Breast epithelium (tissue), 4 donors: Measurements from ENCODE around the gene LRP6. TPM values are rescaled to one million over a fixed set of nuclear protein-coding genes. Genes with fewer than 3 reads are reported as not detected.

Experiments used
- DNase-seq, 2 donors: peaks; one replicate each; pipeline ENCODE4 v3.0.0-alpha.2; 2019; ENCODE audit warnings: low spot score in 2 of 2
- H3K27ac ChIP-seq, 2 donors: fragments of 200-600 bp; sonication (generic) in 1 of 2; one replicate each; pipeline ENCODE4 v1.5.1; 2016 to 2019; ENCODE audit warnings: mild to moderate bottlenecking in 1 of 2
- H3K27me3 ChIP-seq, 2 donors: fragments of 200-600 bp; sonication (generic) in 1 of 2; one replicate each; pipeline versions ENCODE4 v1.5.1 to v1.6.0; 2017 to 2019; ENCODE audit warnings: control low read depth in 1 of 2, mild to moderate bottlenecking in 1 of 2
- H3K36me3 ChIP-seq: fragments of 200-600 bp; one replicate; pipeline ENCODE4 v1.5.1; 2019
- H3K4me1 ChIP-seq, 2 donors: fragments of 200-600 bp; sonication (generic); one replicate each; pipeline ENCODE4 v1.5.1; 2016 to 2019; ENCODE audit warnings: control low read depth in 1 of 2
- H3K4me3 ChIP-seq, 3 donors: fragments of 200-600 bp; sonication (generic); 1 replicate in 2 of 3; 2 replicates in 1 of 3; pipeline ENCODE4 v1.5.1; 2016 to 2019; ENCODE audit warnings: mild to moderate bottlenecking in 3 of 3, moderate library complexity in 2 of 3
- H3K9me3 ChIP-seq, 2 donors: fragments of 200-600 bp; sonication (generic) in 1 of 2; one replicate each; pipeline ENCODE4 v1.5.1; 2016 to 2019; ENCODE audit warnings: control low read depth in 1 of 2
- POLR2A ChIP-seq: fragments of 450-650 bp; IDR thresholded peaks from one replicate; pipeline ENCODE4 v1.6.1; 2016; ENCODE audit warnings: antibody characterized with exemption, mild to moderate bottlenecking, moderate library complexity
- POLR2AphosphoS5 ChIP-seq, 3 donors: sonication (generic); formaldehyde crosslinking; IDR thresholded peaks; one replicate each; pipeline ENCODE4 v1.6.1; 2017; ENCODE audit warnings: antibody characterized with exemption in 3 of 3
- intact Hi-C: fragments of 100-400 bp; cut with DNase I; formaldehyde crosslinking; loops from one replicate; pipeline ENCODE4 v1.15.1; 2023; ENCODE audit warnings: low total_unique reads
- total RNA-seq, 3 donors: library from RNA; depleted of rRNA; stranded (reverse); fragments of >200 nt; gene quantifications; one replicate each; pipeline ENCODE4 v1.1.0, GENCODE V29; 2016
- TF ChIP-seq, protein P1 (sequence below), 3 donors: fragments of 450-650 bp; IDR thresholded peaks; one replicate each; pipeline ENCODE4 v1.5.1; 2016 to 2017; ENCODE audit warnings: antibody characterized with exemption in 3 of 3, mild to moderate bottlenecking in 3 of 3, moderate library complexity in 3 of 3

The LRP6 gene
- total RNA-seq, 3 donors from 2014 or later: 28.6 to 69.1 (median 52.4) TPM

DNA sequence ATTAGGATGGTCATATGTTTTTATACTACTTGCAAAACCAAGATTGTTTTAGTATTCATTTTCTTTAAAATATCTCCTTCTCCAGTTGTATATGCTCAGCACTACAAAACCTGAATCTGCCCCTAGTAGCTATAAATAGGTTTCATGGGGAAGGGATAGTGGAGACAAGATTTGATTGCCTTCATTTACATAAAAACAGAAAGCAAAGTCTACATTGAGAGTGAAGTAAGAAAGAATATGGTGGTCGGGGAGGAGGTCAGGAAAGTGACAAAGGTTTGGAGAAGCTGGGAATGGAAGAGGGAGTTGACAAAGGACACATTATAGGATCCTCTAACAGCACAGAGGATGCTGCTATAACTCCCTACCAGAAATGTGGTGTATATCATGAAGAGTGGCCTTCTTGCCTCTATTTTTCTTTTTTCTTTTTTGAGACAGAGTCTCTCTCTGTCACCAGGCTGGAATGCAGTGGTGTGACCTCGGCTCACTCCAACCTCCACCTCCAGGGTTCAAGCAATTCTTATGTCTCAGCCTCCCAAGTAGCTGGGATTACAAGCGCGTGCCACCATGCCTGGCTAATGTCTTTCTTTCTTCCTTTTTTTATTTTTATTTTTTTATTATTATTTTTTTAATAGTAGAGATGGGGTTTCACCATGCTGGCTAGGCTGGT lies 6.6 kb upstream of the LRP6 start:
- no peak for DNase-seq
- TF ChIP-seq POLR2A (no peak), POLR2AphosphoS5 (IDR thresholded peaks at IDR 0.05) (no peak)
- TF ChIP-seq, protein P1, sequence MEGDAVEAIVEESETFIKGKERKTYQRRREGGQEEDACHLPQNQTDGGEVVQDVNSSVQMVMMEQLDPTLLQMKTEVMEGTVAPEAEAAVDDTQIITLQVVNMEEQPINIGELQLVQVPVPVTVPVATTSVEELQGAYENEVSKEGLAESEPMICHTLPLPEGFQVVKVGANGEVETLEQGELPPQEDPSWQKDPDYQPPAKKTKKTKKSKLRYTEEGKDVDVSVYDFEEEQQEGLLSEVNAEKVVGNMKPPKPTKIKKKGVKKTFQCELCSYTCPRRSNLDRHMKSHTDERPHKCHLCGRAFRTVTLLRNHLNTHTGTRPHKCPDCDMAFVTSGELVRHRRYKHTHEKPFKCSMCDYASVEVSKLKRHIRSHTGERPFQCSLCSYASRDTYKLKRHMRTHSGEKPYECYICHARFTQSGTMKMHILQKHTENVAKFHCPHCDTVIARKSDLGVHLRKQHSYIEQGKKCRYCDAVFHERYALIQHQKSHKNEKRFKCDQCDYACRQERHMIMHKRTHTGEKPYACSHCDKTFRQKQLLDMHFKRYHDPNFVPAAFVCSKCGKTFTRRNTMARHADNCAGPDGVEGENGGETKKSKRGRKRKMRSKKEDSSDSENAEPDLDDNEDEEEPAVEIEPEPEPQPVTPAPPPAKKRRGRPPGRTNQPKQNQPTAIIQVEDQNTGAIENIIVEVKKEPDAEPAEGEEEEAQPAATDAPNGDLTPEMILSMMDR (IDR thresholded peaks at IDR 0.05): no peak
- Histone ChIP-seq H3K4me3 (no peak overlapping the region), H3K27me3 (no peaks in the 10 kb centered on the region), H3K36me3 (no peaks in the 10 kb centered on the region), H3K27ac (peak overlapping the region in 1 of 2 donors; percentile 16), H3K9me3 (peaks cover 0 to 8% of the 10 kb centered on the region in 2 donors), H3K4me1 (no peaks in the 10 kb centered on the region)
- intact Hi-C loops: no loop called here

DNA sequence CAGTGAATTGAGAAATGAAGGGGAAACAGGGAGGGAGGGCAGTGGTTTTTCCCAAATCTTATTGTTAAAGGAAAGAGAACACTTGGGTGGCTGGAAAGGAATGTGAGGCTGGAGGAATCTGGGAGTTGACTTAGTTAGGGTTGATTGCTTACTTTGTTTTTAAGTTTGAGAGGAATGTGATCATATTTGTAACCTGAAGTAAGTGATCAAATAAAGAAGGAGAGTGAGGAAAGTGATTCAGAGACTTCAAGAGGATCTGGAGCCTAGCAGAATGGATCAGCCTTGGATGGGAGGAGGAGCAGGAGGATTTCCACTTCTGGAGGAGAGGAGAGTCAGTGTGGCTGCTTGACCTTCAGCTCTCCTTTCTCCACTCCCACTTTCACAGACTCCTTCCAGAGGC lies 6.0 kb upstream of the LRP6 start:
- Histone ChIP-seq H3K36me3 (no peaks in the 10 kb centered on the region), H3K4me1 (peaks cover 0 to 1% of the 10 kb centered on the region in 2 donors), H3K27ac (peak overlapping the region in 1 of 2 donors; percentile 16), H3K9me3 (peaks cover 0 to 8% of the 10 kb centered on the region in 2 donors), H3K27me3 (no peaks in the 10 kb centered on the region), H3K4me3 (no peak overlapping the region)
- intact Hi-C loops: no loop called here
- no peak for TF ChIP-seq POLR2A
- TF ChIP-seq, protein P1 (IDR thresholded peaks at IDR 0.05): no peak
- TF ChIP-seq POLR2AphosphoS5 (IDR thresholded peaks at IDR 0.05): no peak
- no peak for DNase-seq

DNA sequence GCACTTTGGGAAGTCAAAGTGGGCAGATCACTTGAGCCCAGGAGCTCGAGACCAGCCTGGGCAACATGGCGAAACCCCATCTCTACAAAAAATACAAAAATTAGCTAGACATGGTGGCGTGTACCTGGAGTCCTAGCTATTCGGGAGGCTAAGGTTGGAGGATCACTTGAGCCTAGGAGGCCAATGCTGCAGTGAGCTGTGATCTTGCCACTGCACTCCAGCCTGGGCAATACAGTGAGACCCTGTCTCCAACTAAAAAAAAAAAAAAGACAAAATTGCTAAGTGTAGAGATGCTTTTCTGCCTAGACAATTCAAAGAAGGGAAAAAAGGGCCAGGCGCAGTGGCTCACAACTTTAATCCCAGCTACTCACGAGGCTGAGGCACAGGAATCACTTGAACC lies 3.4 kb upstream of the LRP6 start:
- no peak for DNase-seq
- TF ChIP-seq, protein P1 (IDR thresholded peaks at IDR 0.05): no peak
- TF ChIP-seq POLR2AphosphoS5 (IDR thresholded peaks at IDR 0.05) (no peak), POLR2A (no peak)
- intact Hi-C loops: no loop called here
- Histone ChIP-seq H3K4me1 (peaks cover 0 to 3% of the 10 kb centered on the region in 2 donors), H3K4me3 (no peak overlapping the region), H3K27me3 (no peaks in the 10 kb centered on the region), H3K36me3 (no peaks in the 10 kb centered on the region), H3K9me3 (no peaks in the 10 kb centered on the region), H3K27ac (no peak overlapping the region)

DNA sequence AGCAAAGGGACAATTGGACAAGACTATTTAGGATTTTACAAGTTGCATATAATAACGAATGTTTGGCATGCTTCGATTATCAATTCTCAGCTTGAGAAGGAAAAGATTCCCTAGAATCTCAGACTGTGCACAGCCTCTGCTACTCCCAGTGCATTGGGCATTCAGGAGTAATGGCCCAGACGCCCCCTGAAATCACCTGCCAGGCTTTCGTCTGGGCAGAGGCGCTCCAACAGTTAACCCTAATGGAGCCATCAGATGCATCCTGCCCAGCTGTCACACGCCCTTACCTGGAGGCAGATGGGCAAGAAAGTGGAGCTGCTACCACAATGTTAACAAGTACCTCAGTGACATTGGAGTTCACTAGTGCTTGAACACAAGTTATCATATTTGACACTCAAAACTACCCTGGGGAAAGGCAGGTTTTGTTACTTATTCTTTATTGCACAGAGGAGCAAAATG lies 927 bp upstream of the LRP6 start:
- TF ChIP-seq, protein P1 (IDR thresholded peaks at IDR 0.05): no peak
- no peak for TF ChIP-seq POLR2A
- intact Hi-C loops: loop anchor here (2.0 to 5.0 kb wide), 2 partner anchors 437 to 575 kb away; no protein-coding TSS in a partner anchor

DNA sequence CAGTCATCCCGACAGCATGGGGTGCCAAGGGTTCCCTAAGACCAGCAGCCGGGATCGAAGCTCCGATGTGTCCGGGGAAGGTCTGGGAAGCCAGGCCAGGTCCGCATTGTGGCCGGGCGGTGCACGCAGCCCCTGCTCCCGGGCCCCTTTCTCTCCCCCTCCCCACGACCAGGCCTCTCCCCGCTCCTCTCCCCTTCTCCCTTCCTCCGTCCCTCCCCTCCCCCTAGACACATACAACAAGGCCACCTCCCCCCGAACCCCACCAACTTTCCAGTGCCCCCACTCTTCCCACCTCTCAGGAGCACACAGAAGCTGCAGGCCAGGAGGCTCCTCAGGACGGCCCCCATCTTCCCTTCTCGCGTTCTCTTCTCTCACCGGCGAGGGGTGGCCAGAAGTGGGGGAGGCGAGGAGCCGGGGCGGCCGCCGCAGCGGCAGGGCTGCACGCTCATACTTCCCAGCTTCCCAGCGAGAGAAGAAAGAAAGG lies 413 bp downstream of the LRP6 start:
- Histone ChIP-seq H3K4me1 (peaks cover 0 to 3% of the 10 kb centered on the region in 2 donors), H3K9me3 (no peaks in the 10 kb centered on the region), H3K4me3 (peak overlapping the region; percentile 77 to 86 (median 85)), H3K36me3 (no peaks in the 10 kb centered on the region), H3K27ac (peak overlapping the region; percentile 99 to 100), H3K27me3 (no peaks in the 10 kb centered on the region)
- intact Hi-C loops: loop anchor here (2.0 to 5.0 kb wide), 2 partner anchors 438 to 574 kb away; no protein-coding TSS in a partner anchor
- TF ChIP-seq POLR2A (no peak), POLR2AphosphoS5 (IDR thresholded peaks at IDR 0.05) (no peak)
- TF ChIP-seq, protein P1 (IDR thresholded peaks at IDR 0.05): no peak
- no peak for DNase-seq

More for the DNA sequence above, 927 bp upstream of the LRP6 start:
- Histone ChIP-seq H3K27me3 (no peaks in the 10 kb centered on the region), H3K4me3 (peak overlapping the region; percentile 77 to 86 (median 85)), H3K36me3 (no peaks in the 10 kb centered on the region), H3K27ac (peak overlapping the region; percentile 99 to 100), H3K9me3 (no peaks in the 10 kb centered on the region), H3K4me1 (peaks cover 0 to 3% of the 10 kb centered on the region in 2 donors)
- DNase-seq: no peak
